Measurements from ENCODE around the gene LMF2. TPM values are rescaled to one million over a fixed set of nuclear protein-coding genes. Genes with fewer than 3 reads are reported as not detected.

LMF2 gene
- total and polyA plus RNA-seq, 7 experiments from 2014 or later, result 15.0 to 133 (median 114) TPM

Other genes with a start within 250 kb of the LMF2 start
- gene MAPK12, start 246.0 kb downstream of the LMF2 start, total RNA-seq, result 1 to 10 TPM; 1.7 to 6.2 (median 2.3) TPM
- under 1 TPM in 1 of 2 donors, not detected in 1; 0.07 TPM for gene MAPK12, start 246.0 kb downstream of the LMF2 start, polyA plus RNA-seq
- 10 to 100 TPM in 1 of 5 experiments, 1 to 10 TPM in 4; 1.3 to 22.9 (median 4.5) TPM for gene MAPK11, start 237.3 kb downstream of the LMF2 start, total RNA-seq
- gene MAPK11, start 237.3 kb downstream of the LMF2 start, polyA plus RNA-seq, result under 1 TPM; 0.13 to 0.19 TPM
- gene PLXNB2, start 200.1 kb downstream of the LMF2 start, total RNA-seq, result 100 to 1,000 TPM in 1 of 5 experiments, 10 to 100 TPM in 2, 1 to 10 TPM in 2; 2.9 to 138 (median 12.6) TPM
- gene PLXNB2, start 200.1 kb downstream of the LMF2 start, polyA plus RNA-seq, result under 1 TPM; 0.05 to 0.32 TPM
- 1 to 10 TPM; 2.1 to 4.0 (median 2.8) TPM for gene DENND6B, start 180.7 kb downstream of the LMF2 start, total RNA-seq
- gene DENND6B, start 180.7 kb downstream of the LMF2 start, polyA plus RNA-seq, result under 1 TPM; 0.19 to 0.61 TPM
- 10 to 100 TPM; 57.8 to 88.1 (median 78.1) TPM for gene PPP6R2, start 164.4 kb downstream of the LMF2 start, total RNA-seq
- 10 to 100 TPM; 17.0 to 38.8 TPM for gene PPP6R2, start 164.4 kb downstream of the LMF2 start, polyA plus RNA-seq
- gene SBF1, start 32.7 kb downstream of the LMF2 start, total RNA-seq, result 100 to 1,000 TPM; 161 to 209 (median 181) TPM
- 10 to 100 TPM; 15.2 to 40.2 TPM for gene SBF1, start 32.7 kb downstream of the LMF2 start, polyA plus RNA-seq
- 1 to 10 TPM; 1.3 to 4.5 (median 4.0) TPM for gene ADM2, start 26.2 kb downstream of the LMF2 start, total RNA-seq
- gene ADM2, start 26.2 kb downstream of the LMF2 start, polyA plus RNA-seq, result under 1 TPM; 0.24 to 0.44 TPM
- gene MIOX, start 20.8 kb downstream of the LMF2 start, total RNA-seq, result under 1 TPM in 1 of 5 experiments, not detected in 4; 0.22 TPM
- not detected for gene MIOX, start 20.8 kb downstream of the LMF2 start, polyA plus RNA-seq
- 100 to 1,000 TPM in 2 of 5 experiments, 10 to 100 TPM in 3; 74.3 to 135 (median 91.1) TPM for gene NCAPH2, start 522 bp upstream of the LMF2 start, total RNA-seq
- gene NCAPH2, start 522 bp upstream of the LMF2 start, polyA plus RNA-seq, result 10 to 100 TPM; 37.8 to 46.6 TPM
- gene SCO2, start 17.9 kb upstream of the LMF2 start, total RNA-seq, result 10 to 100 TPM in 1 of 5 experiments, 1 to 10 TPM in 4; 2.2 to 12.0 (median 5.5) TPM
- gene SCO2, start 17.9 kb upstream of the LMF2 start, polyA plus RNA-seq, result 1 to 10 TPM; 4.9 to 9.4 TPM
- gene TYMP, start 22.3 kb upstream of the LMF2 start, total RNA-seq, result 100 to 1,000 TPM in 2 of 5 experiments, 10 to 100 TPM in 1, 1 to 10 TPM in 2; 5.4 to 161 (median 20.4) TPM
- gene TYMP, start 22.3 kb upstream of the LMF2 start, polyA plus RNA-seq, result 1 to 10 TPM; 2.7 to 2.8 TPM
- gene KLHDC7B, start 38.2 kb upstream of the LMF2 start, total RNA-seq, result 10 to 100 TPM in 1 of 5 experiments, 1 to 10 TPM in 4; 4.4 to 17.2 (median 6.8) TPM
- 10 to 100 TPM in 1 of 2 donors, 1 to 10 TPM in 1; 7.8 to 10.0 TPM for gene KLHDC7B, start 38.2 kb upstream of the LMF2 start, polyA plus RNA-seq
- gene SYCE3, start 55.2 kb upstream of the LMF2 start, total RNA-seq, result not detected
- gene SYCE3, start 55.2 kb upstream of the LMF2 start, polyA plus RNA-seq, result not detected
- gene CPT1B, start 70.7 kb upstream of the LMF2 start, total RNA-seq, result 100 to 1,000 TPM in 1 of 5 experiments, 10 to 100 TPM in 4; 43.9 to 108 (median 66.7) TPM
- 1 to 10 TPM in 1 of 2 donors, under 1 TPM in 1; 0.32 to 2.8 TPM for gene CPT1B, start 70.7 kb upstream of the LMF2 start, polyA plus RNA-seq
- gene CHKB, start 75.1 kb upstream of the LMF2 start, total RNA-seq, result 100 to 1,000 TPM; 121 to 214 (median 191) TPM
- 10 to 100 TPM; 24.2 to 29.4 TPM for gene CHKB, start 75.1 kb upstream of the LMF2 start, polyA plus RNA-seq
- under 1 TPM; 0.24 to 0.64 (median 0.38) TPM for gene MAPK8IP2, start 93.1 kb upstream of the LMF2 start, total RNA-seq
- not detected for gene MAPK8IP2, start 93.1 kb upstream of the LMF2 start, polyA plus RNA-seq
- 10 to 100 TPM; 64.3 to 96.3 (median 68.7) TPM for gene ARSA, start 120.5 kb upstream of the LMF2 start, total RNA-seq
- gene ARSA, start 120.5 kb upstream of the LMF2 start, polyA plus RNA-seq, result 10 to 100 TPM in 1 of 2 donors, 1 to 10 TPM in 1; 7.1 to 12.3 TPM
- under 1 TPM in 3 of 5 experiments, not detected in 2; 0.07 to 0.73 (median 0.16) TPM for gene SHANK3, start 165.1 kb upstream of the LMF2 start, total RNA-seq
- not detected for gene SHANK3, start 165.1 kb upstream of the LMF2 start, polyA plus RNA-seq
- not detected for gene ACR, start 230.5 kb upstream of the LMF2 start, total RNA-seq
- not detected for gene ACR, start 230.5 kb upstream of the LMF2 start, polyA plus RNA-seq

Data from naive thymus-derived CD4-positive, alpha-beta T cell (primary cell).